DOHH2 (cell line): Measurements from ENCODE around the gene DCAF11.

Experiments
- CTCF ChIP-seq: fragments of 200-600 bp; sonication (generic); IDR thresholded peaks from one replicate; pipeline ENCODE4 v1.5.1; 2014; ENCODE audit warnings: antibody characterized with exemption, mild to moderate bottlenecking, low read depth, low read length; ENCODE audit not compliant: poor library complexity, severe bottlenecking
- EZH2phosphoT487 ChIP-seq: fragments of 200-600 bp; sonication (generic); IDR thresholded peaks from 2 replicates; pipeline ENCODE4 v1.6.1; 2017; ENCODE audit warnings: borderline replicate concordance, mild to moderate bottlenecking, antibody characterized with exemption, low read length, moderate library complexity, mixed read lengths

GRCh38 chr14:24100197-24100981 lies 14.2 kb upstream of the DCAF11 start:
- TF ChIP-seq CTCF (no peak), EZH2phosphoT487 (no peak)
